ENCODE results near the gene TMEM121B.

Gene TMEM121B

DNA sequence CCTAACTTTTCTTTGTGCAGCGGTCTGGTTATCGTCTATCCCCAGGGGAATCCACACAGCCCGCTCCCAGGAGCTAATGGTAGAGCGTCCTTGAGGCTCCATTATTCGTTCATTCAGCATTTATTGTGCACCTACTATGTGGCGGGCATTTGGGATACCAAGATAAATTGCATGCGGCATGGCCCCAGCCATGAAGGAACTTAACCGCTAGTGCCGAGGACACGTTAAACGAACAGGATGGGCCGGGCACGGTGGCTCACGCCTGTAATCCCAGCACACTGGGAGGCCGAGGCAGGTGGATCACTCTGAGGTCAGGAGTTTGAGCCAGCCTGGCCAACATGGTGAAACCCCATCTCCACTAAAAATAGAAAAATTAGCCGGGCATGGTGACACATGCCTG lies 11.2 kb downstream of the TMEM121B start:
- DNase-seq (ENCODE audit: low read depth) = no peak

DNA sequence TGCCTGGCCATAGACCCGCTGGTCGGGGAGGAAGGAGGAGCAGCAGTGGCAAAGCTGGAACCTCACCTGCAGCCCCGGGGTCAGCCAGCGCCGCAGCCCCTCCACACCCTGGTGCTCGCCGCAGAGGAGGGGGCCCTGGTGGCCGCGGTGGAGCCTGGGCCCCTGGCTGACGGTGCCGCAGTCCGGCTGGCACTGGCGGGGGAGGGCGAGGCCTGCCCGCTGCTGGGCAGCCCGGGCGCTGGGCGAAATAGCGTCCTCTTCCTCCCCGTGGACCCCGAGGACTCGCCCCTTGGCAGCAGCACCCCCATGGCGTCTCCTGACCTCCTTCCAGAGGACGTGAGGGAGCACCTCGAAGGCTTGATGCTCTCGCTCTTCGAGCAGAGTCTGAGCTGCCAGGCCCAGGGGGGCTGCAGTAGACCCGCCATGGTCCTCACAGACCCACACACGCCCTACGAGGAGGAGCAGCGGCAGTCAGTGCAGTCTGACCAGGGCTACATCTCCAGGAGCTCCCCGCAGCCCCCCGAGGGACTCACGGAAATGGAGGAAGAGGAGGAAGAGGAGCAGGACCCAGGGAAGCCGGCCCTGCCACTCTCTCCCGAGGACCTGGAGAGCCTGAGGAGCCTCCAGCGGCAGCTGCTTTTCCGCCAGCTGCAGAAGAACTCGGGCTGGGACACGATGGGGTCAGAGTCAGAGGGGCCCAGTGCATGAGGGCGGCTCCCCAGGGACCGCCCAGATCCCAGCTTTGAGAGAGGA lies 11.9 kb downstream of the TMEM121B start:
- DNase-seq (ENCODE audit: low read depth) = no peak

- DNase-seq (ENCODE audit: low read depth) = no peak
Observed at GRCh38 chr22:17108256-17109112, 12.7 kb downstream of the TMEM121B start.

DNA sequence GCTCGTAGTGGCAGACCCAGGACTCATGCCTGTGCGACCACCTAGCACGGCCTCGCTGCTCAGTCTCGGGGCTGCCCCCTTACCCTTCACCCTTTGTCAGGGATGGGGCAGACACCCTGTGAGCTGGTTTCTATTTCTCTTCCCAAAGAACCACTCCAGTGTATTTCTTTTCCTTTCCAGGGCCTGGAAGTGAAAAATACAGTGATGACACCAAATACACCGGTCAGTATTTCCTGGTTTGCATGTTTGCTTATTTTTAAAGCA lies 13.7 kb downstream of the TMEM121B start:
- DNase-seq (ENCODE audit: low read depth) = no peak

DNA sequence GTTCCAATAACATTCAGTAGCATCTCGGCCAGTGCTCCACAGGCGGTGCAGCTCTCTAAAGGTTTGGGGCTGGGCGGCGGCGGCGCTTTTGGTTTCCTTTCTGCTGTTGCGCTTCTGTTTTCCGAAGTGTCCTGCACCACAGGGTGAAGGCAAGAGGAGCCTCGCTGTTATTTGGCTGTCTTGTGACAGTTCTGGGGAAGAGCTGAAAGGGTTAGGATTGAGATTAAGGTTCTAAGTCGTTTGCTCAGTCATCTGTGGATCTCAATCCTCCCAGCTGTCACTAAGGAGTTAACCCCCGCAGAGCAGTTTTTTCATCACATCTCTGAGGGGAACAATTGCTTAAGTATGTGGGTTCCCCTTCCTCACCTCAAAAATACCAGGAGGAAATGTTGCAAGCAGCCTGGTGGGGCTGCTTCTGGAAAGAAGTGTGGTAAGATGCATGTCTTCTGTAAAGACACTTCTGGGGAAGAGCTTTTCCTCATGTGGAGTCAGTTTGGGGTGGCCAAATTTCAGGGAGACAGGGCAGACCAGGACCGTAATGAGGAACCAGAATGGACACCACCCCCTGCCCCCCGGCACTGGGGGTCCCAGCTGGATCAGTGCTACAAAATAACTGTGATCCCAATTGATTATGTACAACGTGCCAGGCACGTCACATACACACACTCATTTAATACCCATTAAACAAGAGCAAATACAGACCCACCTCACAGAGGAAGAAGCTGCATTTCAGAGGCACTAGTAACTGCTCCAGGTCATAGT lies 14.2 kb downstream of the TMEM121B start:
- DNase-seq (ENCODE audit: low read depth) = no peak

DNA sequence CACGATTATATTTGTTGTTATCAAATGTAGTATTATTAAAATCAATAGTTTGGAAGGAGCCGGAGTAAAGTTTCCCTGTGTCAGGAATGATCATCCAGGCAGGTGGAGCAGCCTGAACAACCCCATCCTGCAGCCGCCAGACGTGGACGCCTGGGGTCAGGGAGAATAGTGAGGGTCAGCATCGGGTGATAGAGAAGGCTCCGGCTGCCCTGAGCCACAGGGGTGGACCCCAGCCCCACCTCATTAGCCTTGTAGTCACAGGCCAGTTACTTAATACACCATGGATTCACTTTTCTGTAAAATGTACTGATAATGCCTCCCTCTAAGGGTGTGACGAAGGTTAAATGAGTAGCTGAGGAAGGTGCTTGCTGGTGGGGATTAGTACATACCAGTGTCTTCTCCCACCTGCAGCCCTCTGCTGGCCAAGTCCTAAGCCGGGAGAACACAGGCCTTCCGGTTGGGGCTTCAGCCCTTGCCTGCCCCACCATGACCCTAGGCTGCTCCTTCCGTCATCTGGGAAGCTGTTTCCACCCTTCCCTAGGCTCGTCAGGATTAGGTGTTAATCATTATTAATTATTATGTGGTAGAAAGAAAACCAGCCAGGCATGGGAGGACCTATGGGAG lies 14.9 kb downstream of the TMEM121B start:
- no peak for DNase-seq (ENCODE audit: low read depth)

GRCh38 chr22:17105143-17106129 lies 15.7 kb downstream of the TMEM121B start:
- no peak for DNase-seq (ENCODE audit: low read depth)

DNA sequence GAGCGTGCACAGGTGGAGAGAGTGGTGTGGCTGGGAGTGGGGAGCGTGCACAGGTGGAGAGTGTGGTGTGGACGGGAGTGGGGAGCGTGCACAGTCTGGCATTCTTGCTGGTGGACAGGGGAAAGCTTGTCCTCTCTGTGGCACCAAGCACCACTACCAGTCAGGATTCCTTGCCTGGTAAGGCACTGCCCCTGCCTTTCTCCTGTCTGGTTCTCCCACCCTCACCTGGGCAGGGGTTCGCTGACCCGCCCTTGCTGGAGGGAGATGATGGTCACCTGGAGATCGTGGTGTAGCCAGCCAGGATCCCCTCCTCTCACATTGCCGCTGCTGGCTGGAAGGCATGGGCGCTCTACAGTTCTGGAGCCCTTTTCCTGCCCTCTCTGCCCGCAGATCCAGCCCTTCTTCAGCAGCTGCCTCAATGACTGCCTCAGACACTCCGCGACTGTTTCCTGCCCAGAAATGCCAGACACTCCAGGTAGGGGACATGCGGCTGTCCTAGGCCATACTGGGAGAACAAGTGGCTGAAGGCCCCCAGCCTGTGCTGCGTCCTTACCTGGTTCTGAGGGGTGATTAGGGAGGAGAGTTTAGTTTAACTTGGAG lies 16.7 kb downstream of the TMEM121B start:
- no peak for DNase-seq (ENCODE audit: low read depth)

DNA sequence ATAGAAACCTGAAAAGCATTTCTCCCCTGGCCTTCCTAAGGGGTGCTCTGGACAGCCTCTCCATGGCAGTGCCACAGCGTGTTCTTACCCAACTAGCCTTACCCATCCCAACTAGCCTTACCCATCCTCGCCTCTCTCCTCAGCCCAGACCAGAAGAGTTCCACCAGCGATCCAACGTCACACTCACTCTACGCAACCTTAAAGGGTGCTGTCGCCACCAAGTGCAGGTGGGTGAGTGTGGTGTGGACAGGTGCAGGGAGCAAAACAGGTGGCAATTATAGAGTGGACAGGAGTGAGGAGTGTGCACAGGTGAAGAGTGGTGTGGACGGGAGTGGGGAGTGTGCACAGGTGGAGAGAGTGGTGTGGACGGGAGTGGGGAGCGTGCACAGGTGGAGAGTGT lies 17.8 kb downstream of the TMEM121B start:
- DNase-seq (ENCODE audit: low read depth) = no peak

- no peak for DNase-seq (ENCODE audit: low read depth)
Observed at GRCh38 chr22:17102297-17102667, 18.9 kb downstream of the TMEM121B start.

DNA sequence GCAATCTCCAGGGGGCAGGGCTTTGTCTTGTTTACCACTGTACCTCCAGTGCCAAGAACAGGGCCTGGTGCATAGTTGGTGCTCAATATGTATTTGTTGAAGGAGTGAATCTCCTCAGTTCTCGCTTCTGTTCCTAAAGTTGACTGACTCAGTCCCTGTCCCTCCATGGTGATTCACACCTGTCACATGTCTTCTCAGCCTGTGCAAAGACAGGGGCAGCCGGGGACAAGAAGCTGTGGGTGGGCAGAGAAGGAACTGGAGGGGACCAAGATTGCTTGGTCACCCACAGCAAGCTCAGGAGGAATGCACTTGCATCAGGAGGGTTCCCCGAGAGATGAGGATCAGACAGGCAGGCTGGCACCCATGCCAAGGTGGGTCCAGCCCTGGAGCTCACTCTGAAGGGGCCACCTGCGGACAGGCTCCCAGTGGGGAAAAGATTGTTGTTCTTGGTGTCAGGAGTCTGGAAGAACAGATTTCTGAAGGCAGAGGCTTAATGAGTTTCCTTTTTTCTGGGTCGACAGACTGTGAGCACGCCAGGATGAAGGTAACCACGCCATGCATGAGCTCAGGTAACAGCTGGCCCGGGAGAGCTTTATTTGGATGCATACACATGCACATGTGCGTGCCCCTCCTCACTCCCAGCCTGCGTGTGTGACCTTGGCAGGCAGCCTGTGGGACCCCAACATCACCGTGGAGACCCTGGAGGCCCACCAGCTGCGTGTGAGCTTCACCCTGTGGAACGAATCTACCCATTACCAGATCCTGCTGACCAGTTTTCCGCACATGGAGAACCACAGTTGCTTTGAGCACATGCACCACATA lies 19.5 kb downstream of the TMEM121B start:
- no peak for DNase-seq (ENCODE audit: low read depth)

DNA sequence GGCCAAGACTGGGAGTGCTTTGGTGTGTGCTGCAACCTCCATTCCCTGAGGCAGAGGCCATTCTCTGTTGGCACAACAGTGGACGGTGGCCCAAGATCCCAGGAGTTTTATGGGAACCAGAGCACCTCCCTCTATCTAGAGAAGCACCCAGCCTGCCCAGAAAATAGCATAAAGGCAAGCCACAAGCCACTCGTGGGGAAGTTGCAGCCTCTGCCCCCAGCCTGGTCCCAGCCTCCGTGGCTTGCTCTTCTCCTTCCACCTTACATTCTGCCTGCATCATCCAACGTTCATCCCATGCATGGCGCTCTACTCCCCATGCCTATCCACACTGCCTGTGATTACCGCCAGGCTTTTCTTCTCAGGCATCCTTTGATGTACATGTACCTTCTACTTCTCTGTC lies 20.5 kb downstream of the TMEM121B start:
- DNase-seq (ENCODE audit: low read depth) = no peak

- no peak for DNase-seq (ENCODE audit: low read depth)
Observed at GRCh38 chr22:17098379-17098819, 22.8 kb downstream of the TMEM121B start.

DNA sequence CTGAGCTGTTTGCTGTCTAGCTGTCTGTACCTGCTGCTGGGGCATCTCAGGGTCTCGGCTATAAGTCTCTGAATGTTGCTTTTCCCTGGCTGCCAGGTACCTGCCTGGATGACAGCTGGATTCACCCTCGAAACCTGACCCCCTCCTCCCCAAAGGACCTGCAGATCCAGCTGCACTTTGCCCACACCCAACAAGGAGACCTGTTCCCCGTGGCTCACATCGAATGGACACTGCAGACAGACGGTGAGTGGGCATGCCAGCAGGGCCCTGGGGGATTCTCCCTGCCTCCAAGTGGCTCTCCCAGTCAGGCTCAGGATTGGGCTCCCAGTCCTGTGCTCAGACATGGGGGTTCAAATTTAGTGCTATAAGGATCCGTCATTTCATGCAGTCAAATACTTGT lies 23.5 kb downstream of the TMEM121B start:
- DNase-seq (ENCODE audit: low read depth) = no peak

GRCh38 chr22:17097062-17097461 lies 24.1 kb downstream of the TMEM121B start:
- DNase-seq (ENCODE audit: low read depth) = no peak

DNA sequence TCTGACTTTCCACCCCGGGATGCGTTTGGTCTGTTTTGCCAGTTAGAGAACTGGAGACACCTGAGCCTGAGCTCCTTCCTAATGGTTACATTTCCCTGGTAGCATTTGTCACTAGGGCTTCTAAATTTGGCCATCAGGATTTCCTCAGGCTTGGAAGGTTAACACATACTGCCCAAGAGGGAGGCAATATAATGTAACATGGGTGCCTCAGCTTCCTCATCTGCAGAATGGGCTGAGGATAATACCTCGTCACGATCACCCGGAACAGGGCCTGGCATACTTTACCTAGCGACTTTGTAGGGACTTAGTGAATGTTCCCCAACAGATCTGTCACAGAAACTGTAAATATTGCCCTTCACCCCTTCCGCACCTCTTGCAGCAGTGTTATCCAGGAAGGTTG lies 25.1 kb downstream of the TMEM121B start:
- no peak for DNase-seq (ENCODE audit: low read depth)

DNA sequence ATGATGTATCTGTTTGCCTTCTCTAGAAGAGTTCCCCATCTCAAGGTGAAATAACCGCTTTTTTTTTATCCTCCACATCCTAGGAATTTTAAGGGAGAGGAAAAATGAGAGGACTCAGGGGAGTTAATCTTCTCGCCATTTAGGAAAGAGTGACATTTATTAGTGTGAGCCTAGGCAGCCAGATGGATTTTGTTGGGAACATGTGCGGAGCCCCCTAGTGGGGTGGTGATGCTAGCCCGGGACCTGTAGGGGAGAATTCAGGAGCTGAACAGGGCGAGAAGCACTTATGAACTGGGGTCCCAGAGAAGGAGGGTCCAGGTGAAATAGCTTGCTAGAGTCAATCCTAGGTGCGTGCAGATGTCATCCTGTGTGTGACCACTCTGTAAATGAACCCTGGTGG lies 25.6 kb downstream of the TMEM121B start:
- DNase-seq (ENCODE audit: low read depth) = peak; percentile 29

DNA sequence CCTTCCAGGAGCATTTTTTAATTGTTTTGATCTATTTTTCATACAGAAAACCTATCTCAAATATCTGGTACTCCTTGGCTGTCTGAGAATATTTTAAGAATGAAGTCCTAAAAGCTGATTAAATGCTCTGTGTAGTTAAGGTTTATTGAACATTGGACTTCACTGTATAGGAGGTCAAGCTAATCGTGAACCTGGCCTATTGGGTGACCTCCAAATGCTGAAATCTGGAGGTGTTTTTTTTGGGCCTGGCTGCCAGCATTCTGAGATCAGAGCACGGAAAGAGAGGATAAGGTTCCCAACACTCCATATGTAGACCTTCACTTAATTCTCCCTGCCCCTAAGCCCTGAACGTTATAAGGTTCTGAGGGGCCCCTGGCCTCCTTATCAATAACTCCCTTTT lies 28.1 kb downstream of the TMEM121B start:
- DNase-seq (ENCODE audit: low read depth) = no peak

- DNase-seq (ENCODE audit: low read depth) = no peak
Observed at GRCh38 chr22:17091851-17092250, 29.3 kb downstream of the TMEM121B start.

DNA sequence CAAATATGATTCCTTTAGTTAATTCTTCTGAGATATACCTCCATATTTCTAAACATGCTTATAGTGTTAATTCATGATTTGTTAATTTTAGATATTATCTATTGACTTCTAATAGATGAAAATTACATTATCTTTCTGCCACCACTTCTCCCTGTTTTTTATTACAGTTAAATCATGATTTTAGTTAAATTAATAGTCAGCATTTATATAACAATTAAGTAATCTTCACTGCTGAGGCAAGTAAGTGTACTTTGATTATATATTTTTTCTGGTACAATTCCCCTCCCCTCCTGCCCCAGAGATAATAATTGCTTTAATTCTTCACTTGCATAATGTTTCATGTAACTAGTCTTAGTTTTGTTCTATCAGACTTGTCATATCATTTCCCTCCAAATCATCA lies 30.6 kb downstream of the TMEM121B start:
- no peak for DNase-seq (ENCODE audit: low read depth)
